Activated naive CD4-positive, alpha-beta T cell treated with anti-CD3 and anti-CD28 coated beads, Interleukin-2, amount 50 U/mL, for 16 hours (primary cell): Measurements from ENCODE around the gene GLIS1.
"Not testable (repeated sequence)": the region's sequence is repeated elsewhere in the genome, so short reads cannot be mapped to it uniquely, and the experiment has no call there.

Experiments used
- DNase-seq: peaks from one replicate; pipeline ENCODE4 v3.0.0-alpha.2; 2020

The GLIS1 gene

DNA sequence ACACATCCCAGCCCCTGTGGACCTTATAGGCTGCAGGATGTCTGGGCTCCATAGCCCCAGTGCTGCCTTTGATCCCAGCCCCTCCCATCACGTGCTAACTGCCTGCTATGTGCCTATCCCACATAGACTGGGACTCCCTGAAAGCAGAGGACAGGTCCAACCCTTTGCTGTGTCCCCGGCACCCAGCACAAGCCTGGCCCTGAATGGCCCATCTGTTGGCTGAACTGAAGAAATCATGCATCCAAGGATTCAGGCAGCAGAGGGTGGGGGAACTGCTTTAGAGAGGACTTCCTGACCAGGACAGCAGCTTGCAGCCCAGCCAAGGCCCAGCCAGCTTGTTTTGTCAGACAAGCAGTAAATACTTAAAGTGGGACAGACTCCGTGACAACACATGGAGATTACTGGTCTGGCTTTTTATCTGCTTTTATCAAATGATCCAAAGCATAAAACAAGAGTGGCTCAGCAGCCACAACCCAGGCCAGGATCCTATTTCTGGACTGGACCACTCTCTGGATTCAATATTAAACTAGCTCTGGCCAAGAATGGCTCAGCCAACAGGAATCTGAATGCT is 69.3 kb downstream of the GLIS1 start:
- DNase-seq = no peak

- DNase-seq = no peak
These were observed 72.4 kb downstream of the GLIS1 start for GRCh38 chr1:53666566-53666965.

GRCh38 chr1:53665996-53666395 is 73.0 kb downstream of the GLIS1 start:
- DNase-seq = no peak

GRCh38 chr1:53663529-53664300 is 75.2 kb downstream of the GLIS1 start:
- DNase-seq = no peak

DNA sequence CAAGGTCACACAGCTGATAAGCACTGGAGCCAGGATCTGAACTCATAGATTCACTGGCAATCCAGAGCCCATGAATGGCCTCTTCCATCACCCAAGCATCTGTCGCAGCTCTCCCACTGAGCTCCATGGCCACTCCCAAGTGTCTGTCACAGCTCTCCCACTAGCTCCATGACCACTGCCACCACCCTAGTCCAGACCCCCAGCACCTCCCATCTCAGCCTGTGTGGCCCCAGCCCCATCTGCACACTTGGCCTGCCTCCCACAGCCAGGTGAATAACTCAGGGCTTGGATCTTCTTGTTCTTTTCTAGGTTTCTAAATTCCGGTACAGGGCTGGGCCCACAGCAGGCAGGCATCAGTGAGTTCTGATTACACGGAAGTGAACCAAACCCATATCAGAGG is 76.0 kb downstream of the GLIS1 start:
- DNase-seq = no peak

- DNase-seq = no peak
These were observed 76.8 kb downstream of the GLIS1 start for GRCh38 chr1:53662169-53662568.

DNA sequence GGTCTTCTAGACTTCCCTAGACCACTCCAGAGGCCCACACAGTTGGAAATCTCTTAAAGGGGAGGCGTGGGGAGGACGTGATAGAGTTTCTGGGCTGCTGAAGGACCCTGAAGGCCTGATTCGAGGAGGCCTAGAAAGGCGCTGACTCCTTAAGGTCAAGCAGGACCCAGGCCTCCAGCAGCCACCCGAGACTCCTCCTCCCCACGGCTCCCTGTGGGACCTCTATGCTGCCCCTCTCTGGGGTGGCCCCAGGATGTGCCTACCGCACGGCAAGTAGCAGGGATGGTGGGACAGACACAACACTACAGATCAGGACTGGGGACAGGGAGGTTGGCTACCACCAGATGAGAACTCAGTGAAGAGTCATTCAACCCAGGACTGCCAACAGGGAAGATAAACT is 77.5 kb downstream of the GLIS1 start:
- DNase-seq = no peak

DNA sequence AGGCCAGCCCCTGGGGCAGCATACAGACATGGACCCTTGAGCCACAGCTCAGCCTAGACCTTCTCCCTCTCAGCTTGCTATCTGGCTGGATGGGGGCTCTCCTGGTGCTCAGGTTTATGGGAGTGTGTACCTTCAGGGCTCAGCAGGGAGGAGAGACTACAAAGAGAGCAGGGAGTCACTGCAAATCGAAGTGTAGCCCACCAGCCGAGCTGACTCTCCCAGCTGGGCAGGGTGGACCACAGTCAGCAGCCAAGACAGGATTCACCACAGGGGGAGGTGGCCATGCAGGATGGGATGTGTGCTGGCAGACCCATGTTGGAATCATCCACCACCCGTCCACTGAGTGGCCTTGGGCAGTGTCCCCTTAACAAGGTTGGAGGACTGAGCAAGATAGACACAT is 78.3 kb downstream of the GLIS1 start:
- DNase-seq = no peak

GRCh38 chr1:53659436-53659835 is 79.5 kb downstream of the GLIS1 start:
- DNase-seq = no peak

DNA sequence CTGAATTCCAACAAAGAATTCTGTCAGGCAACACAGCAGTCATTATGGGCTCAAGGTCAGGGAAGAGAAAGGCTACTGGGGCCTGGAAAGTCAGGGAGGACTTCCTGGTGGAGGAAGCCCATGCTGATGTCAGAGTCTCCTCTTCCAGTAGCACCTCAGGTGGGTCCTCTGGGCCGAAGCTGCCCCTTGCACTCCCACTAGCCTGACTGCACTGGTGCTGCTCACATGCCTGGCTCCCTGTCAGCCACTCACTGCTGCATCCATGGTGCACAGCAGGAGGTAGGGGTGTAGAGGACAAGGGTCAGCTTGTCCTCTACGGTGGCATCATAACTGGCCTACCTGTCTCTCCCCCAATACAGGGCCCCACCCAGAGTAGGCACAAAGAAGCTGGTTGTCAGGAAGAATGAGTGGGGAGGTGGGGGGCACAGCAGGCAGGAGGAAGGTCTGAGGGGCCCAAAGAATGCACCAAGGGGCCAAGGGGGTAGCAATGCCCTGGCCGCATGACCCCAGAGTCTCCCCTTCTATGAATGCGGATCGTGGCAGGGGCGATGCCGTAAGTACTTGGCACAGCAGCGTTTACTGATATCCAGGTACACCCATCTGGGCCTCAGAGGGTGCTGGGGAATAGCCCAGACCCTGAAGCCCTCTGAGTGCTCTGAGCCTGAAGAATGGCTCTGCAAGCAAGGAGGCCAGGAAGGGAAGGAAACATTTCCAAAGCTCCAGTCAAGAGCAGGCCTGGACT is 80.3 kb downstream of the GLIS1 start:
- no peak for DNase-seq

GRCh38 chr1:53657891-53658396 is 81.0 kb downstream of the GLIS1 start:
- no peak for DNase-seq

DNA sequence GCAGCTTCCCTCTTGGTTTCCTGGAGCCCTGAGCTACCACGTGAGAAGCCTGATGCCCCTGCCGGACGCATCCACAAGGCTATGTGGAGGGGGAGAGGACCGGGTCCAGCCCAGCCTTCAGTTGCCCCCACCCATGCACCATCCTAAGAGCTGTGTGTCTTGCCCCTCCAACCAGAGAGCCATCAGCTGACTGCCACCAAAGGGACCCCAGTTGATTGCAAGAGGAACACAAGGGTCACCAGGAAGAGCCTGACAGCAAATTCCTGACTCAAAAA is 81.5 kb downstream of the GLIS1 start:
- no peak for DNase-seq

GRCh38 chr1:53656747-53657530 is 82.0 kb downstream of the GLIS1 start:
- DNase-seq = no peak

- DNase-seq = no peak
These were observed 82.8 kb downstream of the GLIS1 start for GRCh38 chr1:53655931-53656746.

DNA sequence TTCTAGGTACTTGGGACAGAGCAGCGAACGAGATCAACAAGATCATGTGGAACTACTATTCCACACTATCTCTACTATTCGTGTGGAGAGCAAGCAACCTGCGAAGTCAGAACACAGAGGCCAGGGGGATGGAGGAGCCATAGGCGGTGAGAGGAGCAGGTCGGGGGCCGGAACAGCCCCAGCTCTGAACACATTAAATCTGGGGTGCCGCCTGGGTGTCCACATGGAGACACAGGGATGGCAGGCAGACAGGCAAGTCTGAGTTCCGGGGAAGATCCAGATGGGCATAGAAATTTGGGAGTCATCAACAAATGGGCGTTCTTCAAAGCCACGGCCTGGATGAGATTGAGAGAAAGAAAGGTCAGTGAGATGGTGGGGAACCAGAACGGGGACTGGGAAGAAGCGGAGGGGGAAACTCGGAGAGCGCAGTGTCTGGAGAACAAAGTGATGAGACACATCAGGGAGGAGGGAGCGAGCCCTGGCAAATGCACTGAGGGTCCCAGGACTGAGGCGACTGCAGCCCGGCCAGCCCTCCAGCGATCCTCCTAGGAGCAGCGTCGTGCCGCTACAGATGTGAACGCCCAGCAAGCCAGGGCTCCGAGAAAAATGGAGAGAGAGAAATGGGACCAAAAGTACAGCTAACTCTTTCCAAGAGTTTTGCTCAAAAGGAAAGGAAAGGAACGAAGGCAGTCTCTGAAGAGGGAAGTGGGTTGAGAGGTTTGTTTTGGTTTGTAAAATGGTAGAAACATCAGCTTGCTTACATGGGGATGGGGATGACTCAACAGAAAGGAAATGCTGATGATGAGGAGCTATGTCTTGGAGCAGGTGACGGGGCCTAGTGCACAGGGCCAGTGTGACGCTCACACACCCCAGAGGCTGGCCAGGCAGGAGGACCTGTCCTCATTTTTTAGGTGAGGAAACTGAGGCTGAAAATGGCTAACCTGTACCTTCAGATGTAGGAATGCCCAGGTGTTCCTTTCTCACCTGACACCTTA is 84.5 kb downstream of the GLIS1 start:
- DNase-seq = no peak

DNA sequence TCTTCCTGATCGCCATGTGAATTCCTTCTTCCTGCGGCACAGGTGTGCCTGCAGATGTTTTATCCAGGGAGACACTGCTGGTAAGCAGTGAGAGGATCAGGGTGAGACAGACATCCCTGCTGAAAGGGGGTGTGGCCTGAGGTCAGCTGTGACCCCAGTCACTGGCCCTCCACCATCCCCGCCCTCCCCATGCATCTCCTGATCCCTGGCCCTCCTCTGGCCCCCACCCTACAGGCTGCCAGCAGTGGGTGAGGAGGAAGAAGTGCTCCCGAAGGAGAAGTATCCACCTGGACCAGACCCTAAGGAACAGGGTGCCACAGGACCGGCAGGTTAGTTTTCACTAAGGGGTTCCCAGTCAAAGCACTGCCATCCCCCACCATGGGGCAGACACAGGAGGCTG is 85.3 kb downstream of the GLIS1 start:
- DNase-seq = no peak

DNA sequence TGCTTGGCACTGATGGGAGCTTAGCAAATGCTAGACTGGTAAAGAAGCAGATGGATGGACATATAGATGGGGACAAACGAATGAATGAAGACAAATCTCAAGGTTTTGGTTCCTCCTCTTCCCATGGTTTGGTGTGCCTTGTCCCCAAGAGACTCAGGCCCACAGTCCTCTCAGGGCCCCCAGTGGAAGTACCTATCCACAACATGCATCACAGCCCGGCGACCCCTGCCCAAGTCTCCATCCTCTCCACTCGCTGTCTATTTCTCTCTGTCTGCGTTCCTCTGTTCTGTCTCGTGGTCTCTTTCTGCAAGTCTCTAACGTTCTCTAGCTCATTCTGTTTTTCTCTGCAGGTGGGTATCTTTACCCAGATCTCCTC is 85.8 kb downstream of the GLIS1 start:
- no peak for DNase-seq

GRCh38 chr1:53652441-53653199 is 86.3 kb downstream of the GLIS1 start:
- DNase-seq = no peak

DNA sequence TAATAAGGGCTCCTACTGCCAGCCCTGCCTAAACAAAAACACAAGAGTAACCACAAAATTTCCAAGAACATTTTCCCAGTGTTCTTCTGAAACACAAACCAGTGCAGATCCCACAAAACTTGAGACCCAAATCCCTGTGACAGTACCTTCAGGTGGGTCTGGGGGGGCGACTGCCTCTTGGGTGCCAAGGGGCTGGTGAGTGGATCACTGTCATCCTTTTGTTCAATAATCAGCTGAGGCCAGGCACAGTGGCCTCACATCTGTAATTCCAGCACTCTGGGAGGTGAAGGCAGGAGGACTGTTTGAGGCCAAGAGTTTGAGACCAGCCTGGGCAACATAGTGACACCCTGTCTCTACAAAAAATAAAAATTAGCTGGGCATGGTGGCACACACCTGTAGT is 87.6 kb downstream of the GLIS1 start:
- DNase-seq = no peak

GRCh38 chr1:53648516-53648915 is 90.4 kb downstream of the GLIS1 start:
- no peak for DNase-seq

GRCh38 chr1:53647915-53648314 is 91.0 kb downstream of the GLIS1 start:
- DNase-seq = not testable (repeated sequence)
